GM19328 (cell line): ENCODE measurements around the gene ATXN7L2.

Experiments
- ATAC-seq: cut with Tn5 transposase; IDR thresholded peaks from one replicate; pipeline ENCODE4 v1.9.1; 2021; ENCODE audit warnings: mild to moderate bottlenecking, moderate library complexity; ENCODE audit not compliant: unreplicated experiment

Gene ATXN7L2

DNA sequence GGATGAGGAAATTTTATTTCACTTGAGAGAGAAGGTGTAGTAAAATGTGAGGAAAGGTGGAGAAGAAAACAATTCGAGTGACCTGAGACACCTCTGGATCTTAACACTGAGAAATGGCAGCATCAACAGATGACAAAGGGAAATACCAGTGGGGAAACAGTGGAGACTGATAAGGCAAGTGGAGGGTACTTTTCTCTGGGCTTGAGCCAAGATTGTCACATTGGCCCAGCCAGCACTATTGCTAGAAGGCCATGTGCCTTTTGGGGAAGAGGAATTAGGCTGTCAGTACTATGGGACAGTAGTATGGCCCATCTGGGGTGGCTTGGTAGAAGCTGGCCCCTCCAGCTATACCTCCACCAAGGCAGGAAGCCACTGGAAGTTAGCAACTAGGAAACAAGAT, 9.0 kb upstream of the ATXN7L2 start:
- ATAC-seq: no peak

DNA sequence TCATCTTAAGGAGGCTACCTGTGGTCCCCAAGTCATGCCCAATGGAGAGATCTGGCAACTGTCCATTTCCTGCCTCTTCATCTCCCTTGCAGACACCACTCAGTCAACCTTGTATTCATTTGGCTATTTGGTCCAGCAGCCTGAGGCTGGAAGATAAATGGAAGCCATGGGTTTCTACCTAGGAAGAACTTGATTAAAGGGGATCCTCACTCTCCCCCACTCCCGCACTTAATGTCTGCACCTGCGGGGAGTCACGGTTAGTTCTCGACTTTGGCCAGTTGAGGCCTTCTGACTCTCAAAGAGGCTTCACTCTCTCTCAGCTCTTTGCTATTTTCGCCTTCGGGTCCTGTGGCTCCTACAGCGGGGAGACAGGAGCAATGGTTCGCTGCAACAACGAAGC, 8.4 kb upstream of the ATXN7L2 start:
- no peak for ATAC-seq

DNA sequence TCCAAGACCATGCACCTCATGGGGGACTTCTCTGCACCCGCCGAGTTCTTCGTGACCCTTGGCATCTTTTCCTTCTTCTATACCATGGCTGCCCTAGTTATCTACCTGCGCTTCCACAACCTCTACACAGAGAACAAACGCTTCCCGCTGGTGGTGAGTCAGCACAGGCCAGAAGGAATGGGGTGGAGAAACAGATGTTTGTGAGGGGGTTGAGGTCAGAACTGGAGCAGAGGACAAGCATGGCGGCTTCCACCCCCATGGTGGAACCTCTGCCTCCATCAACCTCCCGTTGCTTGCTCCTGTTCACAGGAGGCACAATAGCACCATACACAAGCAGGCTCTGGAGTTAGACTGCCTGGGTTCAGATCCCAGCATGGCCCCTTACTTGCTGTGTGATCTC, 6.9 kb upstream of the ATXN7L2 start:
- ATAC-seq: no peak

DNA sequence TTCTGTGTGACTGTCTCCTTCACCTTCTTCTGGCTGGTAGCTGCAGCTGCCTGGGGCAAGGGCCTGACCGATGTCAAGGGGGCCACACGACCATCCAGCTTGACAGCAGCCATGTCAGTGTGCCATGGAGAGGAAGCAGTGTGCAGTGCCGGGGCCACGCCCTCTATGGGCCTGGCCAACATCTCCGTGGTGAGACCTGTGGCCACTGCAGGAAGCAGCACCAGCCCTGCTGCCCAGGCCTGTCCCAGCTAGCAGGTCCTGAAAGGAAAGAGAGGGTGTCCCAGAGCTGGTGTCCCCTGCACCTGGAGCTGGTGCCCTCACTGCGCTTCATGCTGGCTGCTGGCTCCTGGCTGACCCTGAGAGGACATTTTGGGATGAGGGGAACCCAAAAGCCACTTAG, 5.9 kb upstream of the ATXN7L2 start:
- ATAC-seq: no peak

DNA sequence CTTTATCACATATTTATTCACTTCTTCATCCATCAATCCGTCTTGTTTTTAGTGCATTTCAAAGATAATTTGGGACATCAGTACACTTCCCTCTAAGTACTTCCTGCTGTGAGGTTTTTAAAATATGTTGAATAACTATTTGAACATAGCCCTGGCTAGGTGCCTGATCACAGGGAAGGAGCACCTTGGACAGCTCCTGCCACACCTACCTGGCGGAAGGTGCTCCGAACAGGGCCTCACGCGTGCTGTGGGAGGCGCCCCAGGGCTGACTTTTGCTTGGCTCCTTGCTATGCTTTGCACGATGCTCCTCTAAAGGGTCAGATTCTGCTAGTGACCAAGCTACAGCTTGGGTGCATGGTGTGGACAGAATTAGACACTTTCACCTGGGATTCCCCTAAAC, 4.9 kb upstream of the ATXN7L2 start:
- no peak for ATAC-seq

DNA sequence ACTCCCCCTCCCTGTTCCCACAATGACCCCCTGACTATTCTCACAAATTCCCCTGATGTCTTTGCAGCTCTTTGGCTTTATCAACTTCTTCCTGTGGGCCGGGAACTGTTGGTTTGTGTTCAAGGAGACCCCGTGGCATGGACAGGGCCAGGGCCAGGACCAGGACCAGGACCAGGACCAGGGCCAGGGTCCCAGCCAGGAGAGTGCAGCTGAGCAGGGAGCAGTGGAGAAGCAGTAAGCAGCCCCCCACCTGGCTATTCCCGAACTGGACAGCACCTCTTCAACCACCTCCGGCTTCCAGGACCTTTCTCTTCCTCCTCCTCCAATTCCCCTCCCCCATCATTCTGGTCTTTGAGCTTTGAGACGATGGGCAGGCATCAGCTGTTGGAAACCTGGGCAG, 4.4 kb upstream of the ATXN7L2 start:
- ATAC-seq: no peak

DNA sequence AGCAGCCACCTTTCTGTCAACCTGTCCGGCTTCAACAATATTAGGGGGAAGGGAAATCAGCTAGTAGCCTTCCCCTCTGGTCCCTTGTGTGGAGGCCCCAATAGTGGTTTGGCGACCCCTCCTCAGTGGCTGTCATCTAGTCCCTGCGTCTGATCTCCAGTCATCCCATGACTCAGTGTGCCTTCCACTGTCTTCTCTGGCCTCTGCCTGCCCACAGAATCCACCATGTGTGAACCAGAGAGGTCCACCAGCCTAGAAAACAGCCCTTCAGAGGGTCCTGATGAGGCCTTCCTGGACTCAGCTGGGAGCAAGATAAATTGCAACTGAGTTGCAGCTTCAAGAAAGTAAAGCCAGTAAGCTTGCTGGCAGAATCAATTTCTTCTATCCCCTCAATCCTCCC, 3.8 kb upstream of the ATXN7L2 start:
- ATAC-seq: no peak

DNA sequence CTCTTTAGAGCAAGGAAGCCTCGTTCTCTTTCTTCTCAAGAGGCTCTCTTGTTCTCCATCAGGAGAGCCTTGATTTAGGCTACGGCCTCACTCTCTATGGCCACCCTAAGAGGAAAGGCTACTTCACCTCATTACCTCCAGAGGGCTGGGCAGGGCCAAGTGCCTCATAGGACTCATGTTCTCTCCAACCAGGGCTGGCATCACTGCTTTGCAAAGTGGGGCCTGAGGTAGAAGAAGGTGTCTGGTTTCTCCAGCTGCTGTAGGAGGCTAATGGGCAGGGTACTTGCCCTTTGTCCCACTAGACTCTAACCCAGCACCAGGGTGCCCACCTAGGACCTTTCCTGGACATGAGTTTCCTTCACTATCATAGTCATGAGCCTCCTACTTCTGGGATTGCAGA, 2.1 kb upstream of the ATXN7L2 start:
- ATAC-seq: no peak

DNA sequence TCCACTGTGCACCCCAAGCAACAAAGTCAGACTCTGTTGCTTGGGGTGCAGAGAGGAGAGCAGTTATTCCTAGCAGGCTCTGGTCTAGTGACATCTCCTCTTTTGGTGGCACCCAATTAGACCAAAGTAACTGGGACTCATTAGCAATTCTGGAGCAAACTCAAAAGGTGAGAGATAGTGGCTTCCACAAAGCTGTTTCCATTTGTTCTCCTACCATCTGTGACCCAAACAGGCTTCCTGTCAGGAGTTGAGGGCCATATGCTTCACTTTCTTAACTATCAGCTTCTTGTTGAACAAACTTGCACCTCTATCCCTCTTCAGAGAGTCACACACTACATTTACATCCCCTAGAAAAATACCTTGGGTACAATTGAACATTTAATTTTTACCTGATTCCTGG, 1.5 kb upstream of the ATXN7L2 start:
- no peak for ATAC-seq

DNA sequence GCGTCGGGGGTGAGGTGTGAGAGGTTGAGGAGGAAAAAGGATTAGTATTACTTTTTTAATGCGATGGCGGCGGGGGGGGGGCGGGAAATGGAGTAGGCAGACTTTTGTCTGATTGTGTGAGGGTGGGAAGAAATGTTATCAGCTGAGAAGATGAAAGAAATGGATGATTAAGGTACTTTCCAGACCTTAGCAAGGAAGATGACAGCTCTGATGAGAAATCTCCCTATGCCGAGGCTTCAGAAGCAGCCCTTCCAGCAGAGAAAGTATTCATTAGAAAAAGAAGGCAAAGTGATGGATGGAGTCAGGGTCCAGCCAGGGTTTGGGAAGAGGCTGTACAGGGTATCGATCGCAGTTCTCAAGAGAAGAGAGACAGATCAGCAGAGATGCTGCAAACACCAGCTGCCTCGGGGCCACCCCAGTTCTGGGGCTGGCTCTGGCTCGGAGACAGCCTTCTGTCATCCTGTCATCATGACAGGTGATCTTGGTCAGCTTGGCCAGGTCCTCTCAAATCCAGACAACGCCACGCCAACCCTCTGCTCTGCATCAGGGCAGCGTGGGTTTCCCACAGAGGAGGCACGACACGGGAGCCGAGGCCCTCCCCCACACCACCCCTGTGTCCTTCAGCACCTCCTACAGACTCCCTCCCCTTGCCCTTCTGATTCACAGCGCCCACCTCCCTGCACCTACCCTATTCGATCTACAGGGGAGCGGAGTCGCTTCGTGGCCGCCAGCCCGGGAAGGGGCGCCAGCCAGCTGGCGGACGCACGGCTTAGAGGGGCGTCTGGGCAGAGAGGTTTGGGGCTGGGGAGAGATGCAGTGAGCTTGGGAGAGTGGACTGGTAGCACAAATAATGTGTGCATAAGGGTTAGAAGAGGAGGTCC, 674 bp upstream of the ATXN7L2 start:
- ATAC-seq: peak; percentile 5

DNA sequence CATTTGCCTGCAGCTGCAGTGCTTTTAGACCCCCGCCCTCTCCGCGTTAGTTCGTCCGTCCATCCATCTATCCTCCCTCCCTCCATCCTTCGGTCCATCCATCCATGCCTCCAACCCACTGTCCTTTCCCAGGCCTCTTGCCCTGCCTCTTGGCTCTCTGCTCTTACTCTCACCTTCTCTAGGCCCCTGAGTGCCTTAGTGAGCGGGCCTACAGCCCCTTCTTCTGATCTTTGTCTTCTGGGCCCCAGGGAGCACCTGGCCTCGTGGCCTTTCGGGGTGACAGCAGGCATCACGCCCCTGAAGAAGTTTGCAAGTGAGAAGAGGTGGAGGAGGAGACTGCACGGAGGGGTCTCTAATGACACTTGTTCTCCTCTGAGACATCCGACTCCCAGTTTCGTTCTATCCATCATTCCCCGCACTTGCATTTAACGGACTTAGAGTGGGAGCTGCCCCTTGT, 842 bp downstream of the ATXN7L2 start:
- ATAC-seq: no peak

DNA sequence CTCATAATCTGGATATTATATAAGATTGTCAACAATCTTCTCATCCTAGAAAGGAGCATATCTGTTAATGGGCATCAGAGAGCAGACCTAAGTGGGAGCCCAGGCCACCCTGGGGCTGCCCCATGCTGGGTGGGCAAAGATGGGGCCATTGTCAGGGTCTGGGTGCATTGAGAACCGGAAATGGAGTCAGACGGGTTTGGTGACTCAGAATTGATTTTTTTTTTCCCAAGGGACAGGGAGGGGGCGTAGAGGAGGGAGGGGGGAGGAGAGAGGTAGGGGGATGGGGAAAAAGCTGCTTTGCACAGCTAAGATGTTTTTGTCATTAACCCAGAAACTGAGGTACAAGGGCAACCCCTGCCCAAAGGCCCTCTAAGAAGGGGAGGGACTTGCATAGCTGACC, 1.3 kb downstream of the ATXN7L2 start:
- no peak for ATAC-seq

DNA sequence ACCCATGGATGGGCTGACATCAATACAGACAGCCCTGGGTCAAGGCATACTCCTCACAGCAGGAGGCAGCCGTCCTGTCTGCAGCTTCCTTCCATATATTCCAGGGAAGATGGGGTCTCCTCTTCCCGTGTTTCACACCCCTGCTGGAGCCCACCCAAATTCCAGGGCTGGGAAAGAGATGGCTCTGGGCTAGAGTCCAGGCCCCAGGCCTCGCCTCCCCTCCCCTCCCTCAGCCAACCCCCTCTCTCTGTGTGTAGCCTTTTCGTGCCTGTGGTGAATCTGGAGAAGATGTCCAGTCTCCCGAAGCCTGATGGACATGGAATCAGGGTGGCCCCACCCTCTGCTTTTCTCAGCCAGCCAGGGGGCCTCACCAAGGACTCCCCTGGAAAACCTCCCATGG, 3.6 kb downstream of the ATXN7L2 start:
- ATAC-seq: no peak

DNA sequence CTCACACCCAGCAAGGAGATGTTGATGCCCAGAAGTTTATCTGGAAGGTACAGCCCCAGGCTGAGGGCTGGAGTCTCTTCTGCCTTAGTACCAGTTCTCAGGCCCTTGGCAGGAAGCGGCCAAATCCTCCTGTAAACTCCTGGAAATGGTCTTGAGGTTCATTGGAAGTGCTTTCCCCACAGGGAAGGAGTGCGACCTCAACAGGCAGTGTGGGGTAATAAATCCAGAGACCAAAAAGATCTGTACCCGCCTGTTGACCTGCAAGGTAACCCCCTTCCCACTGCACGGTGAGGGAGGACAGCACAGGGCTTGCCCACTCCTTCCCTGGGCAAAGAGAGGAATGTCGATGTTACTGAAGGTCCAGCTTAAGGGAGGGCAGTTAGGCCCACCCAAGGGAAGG, 4.5 kb downstream of the ATXN7L2 start:
- no peak for ATAC-seq

DNA sequence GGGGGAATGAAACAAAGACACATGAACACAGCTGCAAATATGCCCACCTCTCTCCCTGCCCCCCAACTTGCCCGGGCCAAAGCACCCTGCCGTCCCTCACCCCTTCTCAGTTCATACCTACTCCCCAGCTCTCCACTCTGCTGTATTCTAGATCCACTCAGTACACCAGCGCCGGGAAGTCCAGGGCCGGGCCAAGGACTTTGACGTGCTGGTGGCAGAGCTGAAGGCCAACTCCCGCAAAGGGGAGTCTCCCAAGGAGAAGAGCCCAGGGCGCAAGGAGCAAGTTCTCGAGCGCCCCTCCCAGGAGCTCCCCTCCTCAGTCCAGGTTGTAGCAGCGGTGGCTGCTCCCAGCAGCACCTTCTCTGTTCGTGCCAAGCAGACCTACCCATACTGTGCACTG, 5.0 kb downstream of the ATXN7L2 start:
- no peak for ATAC-seq

DNA sequence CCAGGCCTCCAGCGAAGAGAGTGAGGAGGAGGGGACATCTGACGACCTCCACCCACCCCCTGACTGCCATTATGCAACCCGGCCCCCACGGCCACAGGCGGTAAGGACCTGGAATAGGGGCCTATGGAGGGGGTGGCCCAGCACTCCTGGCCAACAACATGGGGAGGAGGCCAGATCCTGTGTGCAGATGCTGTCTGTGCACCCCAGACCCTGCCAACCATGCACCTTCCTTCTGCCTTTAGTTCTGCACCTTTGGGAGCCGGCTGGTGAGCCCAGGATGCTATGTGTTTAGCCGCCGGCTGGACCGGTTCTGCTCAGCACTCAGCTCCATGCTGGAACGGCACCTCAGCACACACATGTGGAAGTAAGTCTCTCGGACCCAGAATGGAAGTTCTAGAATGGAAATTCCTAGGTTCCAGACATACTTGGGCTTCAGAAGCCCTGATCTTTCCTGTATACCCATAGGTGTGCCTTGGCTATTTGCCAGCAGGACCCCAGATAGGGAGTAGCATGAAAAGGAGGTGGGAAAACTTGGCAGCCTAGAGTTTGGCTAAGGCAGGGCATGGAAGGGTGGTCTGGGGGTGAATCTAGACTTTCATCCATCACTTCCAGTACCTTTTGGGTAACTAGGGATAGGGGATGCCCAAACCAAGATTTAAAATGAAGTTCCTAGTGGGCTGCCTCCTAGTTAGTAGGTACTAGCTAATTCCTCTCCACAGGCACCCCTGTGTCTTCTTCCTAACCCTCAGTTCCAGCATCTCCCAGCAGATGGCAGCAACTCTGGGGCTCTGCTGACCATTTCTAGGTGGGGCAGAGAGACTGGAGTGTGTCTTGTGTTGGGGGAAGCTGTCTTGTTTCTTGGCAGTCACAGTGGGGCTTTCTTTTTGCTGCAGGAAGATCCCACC, 6.6 kb downstream of the ATXN7L2 start:
- ATAC-seq: no peak

DNA sequence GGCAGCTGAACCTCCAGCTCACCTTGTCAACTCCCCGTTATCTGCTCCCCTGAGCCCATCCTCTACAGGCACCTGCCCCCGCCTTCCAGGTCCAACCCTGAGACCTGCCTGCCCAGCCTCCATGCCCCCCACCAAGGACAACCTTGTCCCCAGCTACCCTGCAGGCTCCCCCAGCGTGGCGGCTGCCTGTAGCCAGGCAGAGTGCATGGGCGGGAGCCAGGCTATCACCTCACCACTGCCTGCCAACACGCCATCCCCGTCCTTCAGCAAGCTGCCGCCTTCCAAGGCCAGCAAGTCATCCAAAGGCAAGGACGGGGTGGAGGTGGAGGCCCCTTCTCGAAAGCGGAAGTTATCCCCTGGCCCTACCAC, 7.2 kb downstream of the ATXN7L2 start:
- no peak for ATAC-seq

DNA sequence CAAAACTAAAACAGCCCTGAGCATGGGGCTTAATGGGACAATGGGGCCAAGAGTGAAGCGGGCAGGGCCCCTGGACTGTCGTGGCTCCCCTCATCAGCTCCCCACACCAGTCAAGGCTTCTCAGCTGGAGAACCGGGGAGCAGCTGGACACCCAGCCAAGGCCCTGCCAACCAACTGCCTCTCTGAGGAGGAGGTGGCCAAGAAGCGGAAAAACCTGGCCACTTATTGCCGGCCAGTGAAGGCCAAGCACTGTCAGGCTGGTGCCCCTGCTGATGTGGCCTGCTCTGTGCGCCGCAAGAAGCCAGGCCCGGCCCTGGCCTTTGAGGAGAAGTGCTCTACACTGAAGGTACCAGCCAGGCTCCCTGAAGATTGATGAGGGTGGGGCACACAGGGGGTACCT, 7.7 kb downstream of the ATXN7L2 start:
- ATAC-seq: no peak

DNA sequence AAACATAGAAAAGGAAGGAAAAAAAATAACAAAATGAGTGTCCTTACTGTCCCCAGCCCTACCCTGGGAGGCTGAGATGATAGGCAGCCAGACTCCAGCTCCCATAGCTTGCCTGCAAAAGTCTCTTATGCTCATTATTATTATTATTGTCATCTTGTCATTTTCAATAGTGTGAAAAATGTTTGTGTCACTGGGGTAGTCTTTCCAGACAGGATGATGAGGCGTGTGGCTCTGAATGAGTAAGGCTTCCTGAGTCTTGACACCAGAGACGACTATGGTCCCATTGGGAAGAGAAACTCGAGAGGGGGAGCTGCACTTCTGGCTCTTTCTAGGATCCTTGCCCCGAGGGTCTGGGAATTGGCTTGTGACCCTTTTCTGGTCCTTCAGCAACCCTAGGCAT, 9.1 kb downstream of the ATXN7L2 start:
- no peak for ATAC-seq

DNA sequence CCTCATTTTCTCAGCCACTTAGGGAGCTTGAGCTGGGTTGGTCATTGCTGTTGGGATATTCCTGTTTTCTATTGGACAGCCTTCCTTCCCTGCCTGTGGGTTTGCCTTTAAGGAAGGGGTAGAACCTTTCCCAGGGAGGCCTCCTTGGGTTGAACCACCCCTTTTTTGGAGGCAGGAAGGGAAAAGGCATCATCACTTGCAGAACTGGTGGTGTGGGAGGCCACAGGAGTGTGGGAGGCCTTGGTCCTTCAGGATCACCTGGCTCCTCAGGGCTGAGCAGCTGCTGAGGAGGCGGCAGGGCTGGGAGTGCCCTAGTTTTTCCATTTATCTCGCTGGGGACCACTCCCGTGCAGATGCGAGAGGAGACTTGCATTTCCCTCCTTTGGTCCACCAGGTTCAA, 9.5 kb downstream of the ATXN7L2 start:
- no peak for ATAC-seq

DNA sequence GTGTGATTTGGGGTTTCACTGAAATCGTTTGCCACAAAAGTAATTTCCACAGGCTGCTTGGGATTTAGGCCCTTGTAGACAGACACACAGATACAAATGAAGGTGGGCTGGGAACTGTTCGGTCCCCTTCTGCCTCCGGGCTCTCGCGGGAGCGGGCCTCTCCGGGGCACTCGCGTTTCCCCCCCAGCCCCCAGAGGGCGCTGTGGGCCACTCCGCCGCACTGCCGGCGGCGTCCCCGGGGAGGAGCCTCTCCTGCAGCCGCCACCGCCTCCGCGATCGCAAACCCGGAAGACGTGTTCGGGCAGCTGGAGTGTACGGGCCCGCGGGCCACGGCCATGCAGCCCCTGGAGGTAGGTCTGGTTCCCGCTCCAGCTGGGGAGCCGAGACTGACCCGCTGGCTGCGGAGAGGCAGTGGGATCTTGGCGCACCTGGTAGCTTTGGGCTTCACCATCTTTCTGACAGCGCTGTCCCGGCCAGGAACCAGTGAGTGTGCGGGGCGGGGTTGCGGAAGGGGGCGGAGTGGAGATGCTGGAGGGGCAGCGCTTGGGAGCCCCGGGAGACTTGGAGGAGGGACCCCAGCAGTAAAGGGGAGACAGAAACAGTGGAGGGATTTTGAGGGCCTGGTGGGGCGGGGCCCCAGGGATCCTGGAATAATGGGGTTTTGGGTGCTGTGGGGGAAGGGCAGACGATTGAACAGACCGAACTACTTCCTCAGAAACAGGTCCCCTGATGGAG, 10.3 kb downstream of the ATXN7L2 start, which contains the start of gene CYB561D1:
TSS of gene CYB561D1 (plus strand) at position 290 of the 735 bp plus-strand sequence. CDS start at position 336, 46 bp downstream.
- peak; percentile 83 for ATAC-seq
